Glomerular endothelial cell (primary cell): Measurements from ENCODE around the gene MTG1. TPM values are rescaled to one million over a fixed set of nuclear protein-coding genes. Genes with fewer than 3 reads are reported as not detected.
"Not testable (repeated sequence)": the region's sequence is repeated elsewhere in the genome, so short reads cannot be mapped to it uniquely, and the experiment has no call there.

Experiments
- DNase-seq: peaks from one replicate; pipeline ENCODE4 v3.0.0-alpha.2; 2011; ENCODE audit warnings: low read depth, low spot score; ENCODE audit errors: extremely low read depth
- total RNA-seq: library from RNA; depleted of rRNA; stranded (reverse); fragments of >200 nt; gene quantifications from 2 replicates; pipeline ENCODE4 v1.2.3, GENCODE V29; 2015

The MTG1 gene
- total RNA-seq, 1 donor from 2014 or later: 44.5 TPM

GRCh38 chr10:133358925-133359310 is 35.0 kb upstream of the MTG1 start:
- no peak for DNase-seq

GRCh38 chr10:133359554-133359971 is 34.4 kb upstream of the MTG1 start:
- no peak for DNase-seq

- no peak for DNase-seq
These were observed 33.9 kb upstream of the MTG1 start for GRCh38 chr10:133359972-133360610.

GRCh38 chr10:133361227-133361626 is 32.7 kb upstream of the MTG1 start:
- DNase-seq: no peak

- DNase-seq: no peak
These were observed 32.0 kb upstream of the MTG1 start for GRCh38 chr10:133361773-133362441.

- no peak for DNase-seq
These were observed 31.1 kb upstream of the MTG1 start for GRCh38 chr10:133362846-133363245.

- DNase-seq: no peak
These were observed 29.1 kb upstream of the MTG1 start for GRCh38 chr10:133364645-133365431.

GRCh38 chr10:133365461-133366129 is 28.4 kb upstream of the MTG1 start:
- DNase-seq: no peak

GRCh38 chr10:133366130-133366478 is 27.9 kb upstream of the MTG1 start:
- DNase-seq: no peak

- DNase-seq: no peak
These were observed 27.2 kb upstream of the MTG1 start for GRCh38 chr10:133366751-133367150.

GRCh38 chr10:133367461-133367860 is 26.5 kb upstream of the MTG1 start:
- not testable (repeated sequence) for DNase-seq

GRCh38 chr10:133368153-133368552 is 25.8 kb upstream of the MTG1 start:
- no peak for DNase-seq

- no peak for DNase-seq
These were observed 23.7 kb upstream of the MTG1 start for GRCh38 chr10:133370030-133370786.

GRCh38 chr10:133372507-133372906 is 21.4 kb upstream of the MTG1 start:
- DNase-seq: no peak

- DNase-seq: no peak
These were observed 20.5 kb upstream of the MTG1 start, which contains the start of gene ECHS1 for GRCh38 chr10:133373174-133374090. ECHS1 (minus strand) TSS chr10:133373354; CDS start chr10:133373333, 21 bp downstream.

- no peak for DNase-seq
These were observed 18.4 kb upstream of the MTG1 start for GRCh38 chr10:133375357-133376115.

- not testable (repeated sequence) for DNase-seq
These were observed 17.8 kb upstream of the MTG1 start for GRCh38 chr10:133376183-133376582.

- DNase-seq: no peak
These were observed 16.7 kb upstream of the MTG1 start for GRCh38 chr10:133377025-133377817.
